Smooth muscle cell (in vitro differentiated cells): ENCODE measurements around the gene RHOBTB3. TPM values are rescaled to one million over a fixed set of nuclear protein-coding genes. Genes with fewer than 3 reads are reported as not detected.

Experiments used
- DNase-seq: peaks from one replicate; lab custom pipeline; 2025; ENCODE audit not compliant: unreplicated experiment; lab: John Stamatoyannopoulos, UW
- H2AFZ ChIP-seq: fragments of 200-600 bp; sonication (generic); 2 replicates; pipeline ENCODE4 v1.6.0; 2016; ENCODE audit warnings: antibody characterized with exemption, low read depth, mild to moderate bottlenecking
- H3F3A ChIP-seq: fragments of 200-600 bp; sonication (generic); 2 replicates; pipeline ENCODE4 v1.6.0; 2017; ENCODE audit warnings: antibody characterized with exemption, low read depth
- H3K27ac ChIP-seq: fragments of 200-600 bp; sonication (generic); 2 replicates; pipeline ENCODE4 v1.5.1; 2016; ENCODE audit warnings: low read depth, mild to moderate bottlenecking
- H3K27me3 ChIP-seq: fragments of 200-600 bp; sonication (generic); 2 replicates; pipeline ENCODE4 v1.6.1; 2016; ENCODE audit warnings: low read depth, mild to moderate bottlenecking
- H3K36me3 ChIP-seq: fragments of 200-600 bp; sonication (generic); 2 replicates; pipeline ENCODE4 v1.5.1; 2016; ENCODE audit warnings: low read depth
- H3K4me1 ChIP-seq: fragments of 200-600 bp; sonication (generic); 2 replicates; pipeline ENCODE4 v1.5.1; 2016; ENCODE audit warnings: low read depth
- H3K4me2 ChIP-seq: fragments of 200-600 bp; sonication (generic); 2 replicates; pipeline ENCODE4 v1.6.0; 2016; ENCODE audit warnings: mild to moderate bottlenecking
- H3K4me3 ChIP-seq: fragments of 200-600 bp; sonication (generic); 2 replicates; pipeline ENCODE4 v1.5.1; 2016; ENCODE audit warnings: mild to moderate bottlenecking
- H3K79me2 ChIP-seq: fragments of 200-600 bp; sonication (generic); 2 replicates; pipeline ENCODE4 v1.6.0; 2016; ENCODE audit warnings: low read depth, mild to moderate bottlenecking
- H3K9ac ChIP-seq: fragments of 200-600 bp; sonication (generic); 2 replicates; pipeline ENCODE4 v1.6.0; 2016; ENCODE audit warnings: low read depth
- H3K9me3 ChIP-seq: fragments of 200-600 bp; sonication (generic); replicated peaks from 2 replicates; pipeline ENCODE4 v1.5.1; 2016; ENCODE audit warnings: low read depth
- H4K20me1 ChIP-seq: fragments of 200-600 bp; sonication (generic); 2 replicates; pipeline ENCODE4 v1.6.0; 2016; ENCODE audit warnings: low read depth
- CTCF ChIP-seq: fragments of 200-600 bp; sonication (generic); IDR thresholded peaks from 2 replicates; pipeline ENCODE4 v1.5.1; 2017; ENCODE audit warnings: borderline replicate concordance, mild to moderate bottlenecking, antibody characterized with exemption; ENCODE audit not compliant: insufficient read depth, poor library complexity, severe bottlenecking
- WGBS: methylation state at CpG from one replicate; pipeline ENCODE4 v1.1.7; 2016; ENCODE audit warnings: low lambda C conversion rate; 5-methylcytosine and 5-hydroxymethylcytosine counted together
- polyA plus RNA-seq: library from polyadenylated mRNA; unstranded; fragments of >200 nt; fragmentation: Nextera tagmentation; extraction: Ambion mirVana; gene quantifications from 2 replicates; pipeline ENCODE4 v1.2.1, GENCODE V29; 2016
- total RNA-seq: library from RNA; depleted of rRNA; stranded (reverse); fragments of >200 nt; gene quantifications from 2 replicates; pipeline ENCODE4 v1.2.3, GENCODE V29; 2014

The RHOBTB3 gene, protein sequence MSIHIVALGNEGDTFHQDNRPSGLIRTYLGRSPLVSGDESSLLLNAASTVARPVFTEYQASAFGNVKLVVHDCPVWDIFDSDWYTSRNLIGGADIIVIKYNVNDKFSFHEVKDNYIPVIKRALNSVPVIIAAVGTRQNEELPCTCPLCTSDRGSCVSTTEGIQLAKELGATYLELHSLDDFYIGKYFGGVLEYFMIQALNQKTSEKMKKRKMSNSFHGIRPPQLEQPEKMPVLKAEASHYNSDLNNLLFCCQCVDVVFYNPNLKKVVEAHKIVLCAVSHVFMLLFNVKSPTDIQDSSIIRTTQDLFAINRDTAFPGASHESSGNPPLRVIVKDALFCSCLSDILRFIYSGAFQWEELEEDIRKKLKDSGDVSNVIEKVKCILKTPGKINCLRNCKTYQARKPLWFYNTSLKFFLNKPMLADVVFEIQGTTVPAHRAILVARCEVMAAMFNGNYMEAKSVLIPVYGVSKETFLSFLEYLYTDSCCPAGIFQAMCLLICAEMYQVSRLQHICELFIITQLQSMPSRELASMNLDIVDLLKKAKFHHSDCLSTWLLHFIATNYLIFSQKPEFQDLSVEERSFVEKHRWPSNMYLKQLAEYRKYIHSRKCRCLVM
- total RNA-seq = 213 and 223 TPM in 2 replicates
- polyA plus RNA-seq = 127 and 178 TPM in 2 replicates

GRCh38 chr5:95730730-95731570 is at the start of gene RHOBTB3:
Gene RHOBTB3 (plus strand): TSS chr5:95731336. CDS start chr5:95731683, 347 bp downstream.
- peaks cover 13% of the 10 kb centered on the region for H3K4me1 ChIP-seq
- H3K4me2 ChIP-seq = peak within 1 kb of the TSS; percentile 95
- no peak for TF ChIP-seq CTCF
- H4K20me1 ChIP-seq = peaks cover 21% of the 10 kb centered on the region
- peak; percentile 83 for DNase-seq
- no peaks in the 10 kb centered on the region for H3K36me3 ChIP-seq
- peak within 1 kb of the TSS; percentile 89 for H2AFZ ChIP-seq
- H3K79me2 ChIP-seq = peaks cover 43% of the 10 kb centered on the region
- H3K27me3 ChIP-seq = no peaks in the 10 kb centered on the region
- no peaks in the 10 kb centered on the region for H3K9me3 ChIP-seq
- 2% methylated on average over 63 of the region's 78 CpGs for WGBS
- H3F3A ChIP-seq = no peaks in the 10 kb centered on the region
- H3K9ac ChIP-seq = peak within 1 kb of the TSS; percentile 81
- H3K27ac ChIP-seq = peak within 1 kb of the TSS; percentile 92
- peak within 1 kb of the TSS; percentile 86 for H3K4me3 ChIP-seq

DNA sequence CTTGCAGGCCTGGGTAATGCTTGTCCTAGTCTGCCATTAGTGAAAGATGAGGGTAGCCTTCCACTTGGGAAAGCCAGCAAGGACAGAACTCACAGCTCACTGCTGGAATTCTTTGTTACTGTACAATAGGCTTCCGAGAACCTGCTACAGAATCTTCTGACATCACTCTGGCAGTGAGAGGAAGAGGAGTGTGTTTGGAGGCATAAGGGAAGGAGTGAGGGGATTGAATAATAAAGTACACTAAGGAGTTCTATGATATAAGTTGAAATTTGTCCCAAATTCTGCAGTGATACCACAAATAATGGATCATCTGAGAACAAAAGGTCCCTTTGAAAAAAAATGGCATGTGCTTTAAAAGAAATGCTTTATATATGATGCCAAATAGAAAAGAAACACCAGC is 48.2 kb upstream of the RHOBTB3 start, which contains the start of gene SPATA9:
TSS of gene SPATA9 (minus strand) at position 101 of the 400 bp plus-strand sequence. CDS start 137 bp downstream, outside the sequence.
- TF ChIP-seq CTCF = no peak
- Histone ChIP-seq H3K36me3 (no peaks in the 10 kb centered on the region), H3K27ac (no peak within 1 kb of the TSS)

GRCh38 chr5:95684361-95684760 is 46.8 kb upstream of the RHOBTB3 start:
- H2AFZ ChIP-seq = no peak overlapping the region
- H3K79me2 ChIP-seq = no peaks in the 10 kb centered on the region
- no peak overlapping the region for H3K4me2 ChIP-seq
- no peaks in the 10 kb centered on the region for H3K36me3 ChIP-seq
- no peak for TF ChIP-seq CTCF
- H3K4me3 ChIP-seq = no peak overlapping the region
- no peaks in the 10 kb centered on the region for H3K9me3 ChIP-seq
- H3K4me1 ChIP-seq = peaks cover 8% of the 10 kb centered on the region
- no peak overlapping the region for H3K9ac ChIP-seq
- H3F3A ChIP-seq = no peaks in the 10 kb centered on the region
- WGBS = 70% methylated on average over 2 of the region's 2 CpGs
- H3K27me3 ChIP-seq = no peaks in the 10 kb centered on the region
- no peak overlapping the region for H3K27ac ChIP-seq
- no peaks in the 10 kb centered on the region for H4K20me1 ChIP-seq
- DNase-seq = no peak

More for the DNA sequence above, 48.2 kb upstream of the RHOBTB3 start, which contains the start of gene SPATA9:
- Histone ChIP-seq H3K9me3 (no peaks in the 10 kb centered on the region), H4K20me1 (no peaks in the 10 kb centered on the region), H3F3A (no peaks in the 10 kb centered on the region), H3K4me2 (no peak within 1 kb of the TSS), H3K4me1 (peaks cover 8% of the 10 kb centered on the region), H3K27me3 (no peaks in the 10 kb centered on the region), H3K4me3 (no peak within 1 kb of the TSS), H2AFZ (no peak within 1 kb of the TSS), H3K9ac (no peak within 1 kb of the TSS), H3K79me2 (no peaks in the 10 kb centered on the region)
- WGBS = 96% methylated on average over 1 of the region's 1 CpG
- DNase-seq = no peak
